GM12878 (cell line): ENCODE measurements around the gene PIP4K2B. TPM values are rescaled to one million over a fixed set of nuclear protein-coding genes. Genes with fewer than 3 reads are reported as not detected.

ENCODE experiments used
- ATAC-seq: fragments of 200-7000 bp; cut with Tn5 transposase; 3 replicates; pipeline ENCODE4 v1.9.1; 2020; ENCODE audit warnings: mild to moderate bottlenecking, moderate library complexity
- BruUV-seq: library from RNA; stranded (reverse); fragments of 400-500 nt; replicated peaks from 2 replicates; lab custom pipeline; 2021; lab: Mats Ljungman, UMichigan
- CTCF ChIA-PET: fragments of 300-600 bp; sonication (Branson Sonifier 250); formaldehyde crosslinking; extraction: SDS; loops from one replicate; lab custom pipeline; 2021; ENCODE audit warnings: inconsistent platforms; lab: Yijun Ruan, JAX
- POLR2A ChIA-PET: fragments of 350-600 bp; formaldehyde crosslinking; extraction: SDS; loops from one replicate; lab custom pipeline; 2021; ENCODE audit warnings: inconsistent platforms; lab: Charles Lee
- RAD21 ChIA-PET: fragments of 300-600 bp; sonication (Branson Sonifier 250); formaldehyde crosslinking; loops from one replicate; lab custom pipeline; 2023; ENCODE audit warnings: antibody characterized with exemption; ENCODE audit not compliant: unreplicated experiment; lab: Charles Lee
- SMC1A ChIA-PET: fragments of 300-600 bp; sonication (Branson Sonifier 250); formaldehyde crosslinking; loops from one replicate; lab custom pipeline; 2023; ENCODE audit not compliant: unreplicated experiment, uncharacterized antibody; lab: Charles Lee
- DNase-seq: peaks from one replicate; pipeline ENCODE4 v3.0.0-alpha.2; 2011; ENCODE audit warnings: low read depth, low spot score
- FAIRE-seq: peaks from 3 replicates; lab custom pipeline; 2011; peaks lifted over from hg19 to GRCh38; lab: Jason Lieb, UNC
- H2AFZ ChIP-seq: 2 replicates; pipeline ENCODE4 v1.6.0; 2011; ENCODE audit warnings: low read depth, low read length, control low read depth; ENCODE audit not compliant: control insufficient read depth
- H3K27ac ChIP-seq: 2 replicates; pipeline ENCODE4 v1.5.1; 2011; ENCODE audit warnings: control low read depth; ENCODE audit not compliant: control insufficient read depth, insufficient read depth
- H3K27me3 ChIP-seq, 2 experiments: replicated peaks in 1 of 2; 2 replicates each; pipeline versions ENCODE4 v1.6.0 to v1.6.1; 2011; ENCODE audit warnings: low read length in 1 of 2; ENCODE audit not compliant: control insufficient read depth in 2 of 2, insufficient read depth in 2 of 2
- H3K36me3 ChIP-seq, 2 experiments: 2 replicates each; pipeline ENCODE4 v1.5.1; 2011; ENCODE audit warnings: low read length in 1 of 2; ENCODE audit not compliant: control insufficient read depth in 2 of 2, insufficient read depth in 2 of 2
- H3K4me1 ChIP-seq: 2 replicates; pipeline ENCODE4 v1.6.1; 2011; ENCODE audit warnings: mild to moderate bottlenecking, low read length, moderate library complexity, mixed read lengths; ENCODE audit not compliant: control insufficient read depth, insufficient read depth
- H3K4me2 ChIP-seq: 2 replicates; pipeline ENCODE4 v1.6.0; 2011; ENCODE audit warnings: control low read depth; ENCODE audit not compliant: control insufficient read depth, insufficient read depth
- H3K4me3 ChIP-seq: fragments of 200-600 bp; sonication (generic); 2 replicates; pipeline ENCODE4 v1.5.1; 2016
- H3K79me2 ChIP-seq: 2 replicates; pipeline ENCODE4 v1.6.0; 2011; ENCODE audit warnings: low read length; ENCODE audit not compliant: control insufficient read depth, insufficient read depth
- H3K9ac ChIP-seq: 2 replicates; pipeline ENCODE4 v1.8.0; 2011; ENCODE audit warnings: low read length, control low read depth, mixed read lengths; ENCODE audit not compliant: control insufficient read depth, insufficient read depth
- H3K9me3 ChIP-seq: replicated peaks from 3 replicates; pipeline ENCODE4 v1.5.1; 2011; ENCODE audit warnings: mild to moderate bottlenecking, low read length; ENCODE audit not compliant: control insufficient read depth, insufficient read depth
- H4K20me1 ChIP-seq: 2 replicates; pipeline ENCODE4 v1.6.0; 2011; ENCODE audit not compliant: control insufficient read depth, insufficient read depth
- ATF7 ChIP-seq: fragments of 450-650 bp; IDR thresholded peaks from 2 replicates; pipeline ENCODE4 v1.6.1; 2016; ENCODE audit warnings: low read depth, mild to moderate bottlenecking
- CREB1 ChIP-seq: IDR thresholded peaks from 2 replicates; pipeline ENCODE4 v1.6.1; 2012; ENCODE audit warnings: low read depth, mild to moderate bottlenecking, inconsistent platforms
- HCFC1 ChIP-seq: fragments of 150-350 bp; IDR thresholded peaks from 2 replicates; pipeline ENCODE4 v1.6.1; 2014; ENCODE audit warnings: low read length
- IKZF1 ChIP-seq: fragments of 450-650 bp; conservative IDR thresholded peaks from 2 replicates; pipeline ENCODE4 v1.6.1; 2017; ENCODE audit warnings: antibody characterized with exemption, mild to moderate bottlenecking
- MAX ChIP-seq: IDR thresholded peaks from 2 replicates; pipeline ENCODE4 v1.6.1; 2012; ENCODE audit warnings: low read depth, low read length, improper control_type of control experiment
- RFX5 ChIP-seq: IDR thresholded peaks from 2 replicates; pipeline ENCODE4 v1.6.1; 2011; ENCODE audit warnings: low read depth, low read length, improper control_type of control experiment
- SIX5 ChIP-seq: IDR thresholded peaks from 2 replicates; pipeline ENCODE4 v1.6.1; 2011; ENCODE audit warnings: mild to moderate bottlenecking, low read depth, low read length, moderate library complexity; ENCODE audit not compliant: severe bottlenecking
- TARDBP ChIP-seq: IDR thresholded peaks from 2 replicates; pipeline ENCODE4 v1.6.1; 2016; ENCODE audit warnings: borderline replicate concordance
- TCF7 ChIP-seq: IDR thresholded peaks from 2 replicates; pipeline ENCODE4 v1.6.1; 2014; ENCODE audit warnings: antibody characterized with exemption, borderline replicate concordance
- USF2 ChIP-seq: IDR thresholded peaks from 2 replicates; pipeline ENCODE4 v1.6.1; 2011; ENCODE audit warnings: low read depth, low read length, improper control_type of control experiment, borderline replicate concordance
- YY1 ChIP-seq: IDR thresholded peaks from 2 replicates; pipeline ENCODE4 v1.6.1; 2011; ENCODE audit warnings: low read depth, mild to moderate bottlenecking, low read length
- ZBTB40 ChIP-seq: fragments of 450-650 bp; IDR thresholded peaks from 2 replicates; pipeline ENCODE4 v1.6.1; 2016; ENCODE audit warnings: mild to moderate bottlenecking, moderate library complexity, borderline replicate concordance
- ZNF24 ChIP-seq: fragments of 450-650 bp; IDR thresholded peaks from 2 replicates; pipeline ENCODE4 v1.6.1; 2017; ENCODE audit warnings: antibody characterized with exemption, mild to moderate bottlenecking
- WGBS: methylation state at CpG from one replicate; pipeline ENCODE4 v1.1.6; 2016; ENCODE audit warnings: low lambda C conversion rate; ENCODE audit not compliant: insufficient replicate concordance, insufficient coverage; ENCODE audit errors: missing lambda C conversion rate; 5-methylcytosine and 5-hydroxymethylcytosine counted together
- in situ Hi-C: fragments of 300-500 bp; cut with MboI; formaldehyde crosslinking; loops from 9 replicates; pipeline ENCODE4 v1.14.3; 2018; ENCODE audit warnings: mixed read lengths
- intact Hi-C: fragments of 100-400 bp; cut with micrococcal nuclease; formaldehyde crosslinking; loops from one replicate; pipeline ENCODE4 v1.14.2; 2022; ENCODE audit not compliant: unreplicated experiment
- polyA plus RNA-seq, 11 experiments: library from polyadenylated mRNA; depleted of rRNA in 4 of 11; unstranded in 6 of 11; stranded (reverse) in 5 of 11; fragments of >200 nt; fragmentation: Nextera tagmentation in 4 of 11; fragmentation: Illumina TruSeq in 1 of 11; extraction: Ambion mirVana in 4 of 11; extraction: Trizol in 1 of 11; gene quantifications; 1 replicate in 1 of 11; 2 replicates in 10 of 11; pipeline versions ENCODE4 v1.2.1 to v1.2.3, GENCODE V29; 2011 to 2016; ENCODE audit warnings: inconsistent platforms in 2 of 11, missing spikeins in 2 of 11, low read depth in 1 of 11
- total RNA-seq, 4 experiments: library from RNA; depleted of rRNA in 3 of 4; stranded (reverse); fragments of >200 nt in 3 of 4; fragmentation: Illumina TruSeq in 1 of 4; extraction: Trizol in 1 of 4; gene quantifications; 2 replicates each; pipeline versions ENCODE4 v1.2.1 to v1.2.3, GENCODE V29; 2013 to 2021
- TF ChIP-seq, protein P1 (sequence below): fragments of 450-650 bp; IDR thresholded peaks from 2 replicates; pipeline ENCODE4 v1.6.1; 2017; ENCODE audit warnings: mild to moderate bottlenecking, moderate library complexity

Gene PIP4K2B
- total and polyA plus RNA-seq, 10 of the 15 experiments (the other 5 are each of a cell fraction or from before 2014, with no cell fraction given): 3.8 to 30.3 (median 18.2) TPM

GRCh38 chr17:38768417-38768816, 30.9 kb downstream of the PIP4K2B start (continued):
- TF ChIP-seq USF2: no peak
- no peak for TF ChIP-seq HCFC1
- no peak for TF ChIP-seq TCF7
- TF ChIP-seq ZNF24: no peak
- TF ChIP-seq MAX: no peak
- TF ChIP-seq RFX5: no peak

DNA sequence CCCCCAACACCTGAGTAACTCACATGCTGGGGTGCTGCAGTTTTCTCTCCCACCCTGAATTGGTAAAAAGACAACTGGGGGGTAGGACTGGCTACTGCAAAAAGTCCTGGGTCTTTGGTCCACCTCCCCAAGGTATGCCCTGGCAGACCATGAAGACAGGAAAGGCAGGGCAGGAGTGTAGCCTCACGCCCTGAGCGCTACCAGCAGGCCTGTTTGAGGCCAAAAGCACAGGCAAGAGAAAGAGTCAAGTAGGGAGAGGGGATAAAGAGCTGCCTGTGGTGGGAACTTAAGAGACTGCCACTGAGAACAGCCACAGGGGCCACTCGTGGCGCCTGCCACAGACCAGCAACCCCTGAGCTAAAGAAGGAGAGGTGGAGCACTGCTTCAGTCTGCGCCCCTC, 33.0 kb downstream of the PIP4K2B start:
- Histone ChIP-seq H3K9me3 (no peaks in the 10 kb centered on the region), H4K20me1 (no peaks in the 10 kb centered on the region), H2AFZ (no peak overlapping the region), H3K27ac (no peak overlapping the region), H3K79me2 (no peaks in the 10 kb centered on the region), H3K9ac (no peak overlapping the region), H3K27me3 (no peaks in the 10 kb centered on the region), H3K36me3 (peaks cover 17 to 42% of the 10 kb centered on the region in 2 experiments), H3K4me1 (no peaks in the 10 kb centered on the region), H3K4me2 (no peak overlapping the region), H3K4me3 (no peak overlapping the region)
- no TSS peak for BruUV-seq
- ChIA-PET SMC1A (no interaction called here), RAD21 (no interaction called here), CTCF (no interaction called here), POLR2A (no interaction called here)
- FAIRE-seq (no peak), ATAC-seq (no peak), DNase-seq (no peak)
- intact Hi-C loops: no loop called here
- 84% methylated on average over 5 of the region's 5 CpGs for WGBS
- in situ Hi-C loops: no loop called here
- no peak for TF ChIP-seq ZBTB40
- TF ChIP-seq TARDBP: no peak
- TF ChIP-seq SIX5: no peak
- TF ChIP-seq CREB1: no peak
- TF ChIP-seq ATF7: no peak
- TF ChIP-seq YY1: no peak
- TF ChIP-seq IKZF1: no peak
- TF ChIP-seq, protein P1, sequence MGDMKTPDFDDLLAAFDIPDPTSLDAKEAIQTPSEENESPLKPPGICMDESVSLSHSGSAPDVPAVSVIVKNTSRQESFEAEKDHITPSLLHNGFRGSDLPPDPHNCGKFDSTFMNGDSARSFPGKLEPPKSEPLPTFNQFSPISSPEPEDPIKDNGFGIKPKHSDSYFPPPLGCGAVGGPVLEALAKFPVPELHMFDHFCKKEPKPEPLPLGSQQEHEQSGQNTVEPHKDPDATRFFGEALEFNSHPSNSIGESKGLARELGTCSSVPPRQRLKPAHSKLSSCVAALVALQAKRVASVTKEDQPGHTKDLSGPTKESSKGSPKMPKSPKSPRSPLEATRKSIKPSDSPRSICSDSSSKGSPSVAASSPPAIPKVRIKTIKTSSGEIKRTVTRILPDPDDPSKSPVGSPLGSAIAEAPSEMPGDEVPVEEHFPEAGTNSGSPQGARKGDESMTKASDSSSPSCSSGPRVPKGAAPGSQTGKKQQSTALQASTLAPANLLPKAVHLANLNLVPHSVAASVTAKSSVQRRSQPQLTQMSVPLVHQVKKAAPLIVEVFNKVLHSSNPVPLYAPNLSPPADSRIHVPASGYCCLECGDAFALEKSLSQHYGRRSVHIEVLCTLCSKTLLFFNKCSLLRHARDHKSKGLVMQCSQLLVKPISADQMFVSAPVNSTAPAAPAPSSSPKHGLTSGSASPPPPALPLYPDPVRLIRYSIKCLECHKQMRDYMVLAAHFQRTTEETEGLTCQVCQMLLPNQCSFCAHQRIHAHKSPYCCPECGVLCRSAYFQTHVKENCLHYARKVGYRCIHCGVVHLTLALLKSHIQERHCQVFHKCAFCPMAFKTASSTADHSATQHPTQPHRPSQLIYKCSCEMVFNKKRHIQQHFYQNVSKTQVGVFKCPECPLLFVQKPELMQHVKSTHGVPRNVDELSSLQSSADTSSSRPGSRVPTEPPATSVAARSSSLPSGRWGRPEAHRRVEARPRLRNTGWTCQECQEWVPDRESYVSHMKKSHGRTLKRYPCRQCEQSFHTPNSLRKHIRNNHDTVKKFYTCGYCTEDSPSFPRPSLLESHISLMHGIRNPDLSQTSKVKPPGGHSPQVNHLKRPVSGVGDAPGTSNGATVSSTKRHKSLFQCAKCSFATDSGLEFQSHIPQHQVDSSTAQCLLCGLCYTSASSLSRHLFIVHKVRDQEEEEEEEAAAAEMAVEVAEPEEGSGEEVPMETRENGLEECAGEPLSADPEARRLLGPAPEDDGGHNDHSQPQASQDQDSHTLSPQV: no peak
- TF ChIP-seq ZNF24: no peak
